Kidney glomerular epithelial cell (primary cell): ENCODE measurements around the gene TMEM117.
A peak's percentile ranks its signal among the peaks of the same experiment; 100 is the strongest.

Experiments used
- DNase-seq: peaks from one replicate; lab custom pipeline; 2025; lab: John Stamatoyannopoulos, UW

The TMEM117 gene

GRCh38 chr12:43835656-43836474 lies at the start of gene TMEM117:
TMEM117 (plus strand) TSS chr12:43836081.
- peak; percentile 49 for DNase-seq

GRCh38 chr12:43786899-43787693 lies 48.8 kb upstream of the TMEM117 start:
- DNase-seq: no peak

GRCh38 chr12:43789941-43790340 lies 45.9 kb upstream of the TMEM117 start:
- DNase-seq: peak; percentile 20

- DNase-seq: no peak
Observed at GRCh38 chr12:43795716-43796280, 40.1 kb upstream of the TMEM117 start.

- DNase-seq: no peak
Observed at GRCh38 chr12:43797561-43798217, 38.2 kb upstream of the TMEM117 start.

- DNase-seq: peak; percentile 48
Observed at GRCh38 chr12:43805149-43805859, 30.6 kb upstream of the TMEM117 start.

GRCh38 chr12:43805860-43806736 lies 29.8 kb upstream of the TMEM117 start, which contains the start of gene TWF1:
TWF1 (minus strand) TSS chr12:43806317; CDS start chr12:43806245, 72 bp downstream.
- peak; percentile 75 for DNase-seq

GRCh38 chr12:43806737-43807072 lies 29.2 kb upstream of the TMEM117 start:
- DNase-seq: peak; percentile 49

- no peak for DNase-seq
Observed at GRCh38 chr12:43807386-43807785, 28.5 kb upstream of the TMEM117 start.

- DNase-seq: no peak
Observed at GRCh38 chr12:43812057-43812456, 23.8 kb upstream of the TMEM117 start.

- DNase-seq: peak; percentile 63
Observed at GRCh38 chr12:43812926-43813325, 23.0 kb upstream of the TMEM117 start.

GRCh38 chr12:43815416-43815815 lies 20.5 kb upstream of the TMEM117 start:
- no peak for DNase-seq

- DNase-seq: no peak
Observed at GRCh38 chr12:43816168-43816567, 19.7 kb upstream of the TMEM117 start.

GRCh38 chr12:43824207-43824775 lies 11.6 kb upstream of the TMEM117 start:
- no peak for DNase-seq

- DNase-seq: peak; percentile 35
Observed at GRCh38 chr12:43826681-43827080, 9.2 kb upstream of the TMEM117 start.

GRCh38 chr12:43827093-43827492 lies 8.8 kb upstream of the TMEM117 start:
- DNase-seq: no peak

GRCh38 chr12:43832463-43833168 lies 3.3 kb upstream of the TMEM117 start:
- DNase-seq: no peak

- no peak for DNase-seq
Observed at GRCh38 chr12:43835264-43835655, 621 bp upstream of the TMEM117 start.

- DNase-seq: no peak
Observed at GRCh38 chr12:43836475-43836989, 651 bp downstream of the TMEM117 start.
